GM12801 (cell line): ENCODE data around the gene FAM234B.

Experiments used
- CTCF ChIP-seq: IDR thresholded peaks from one replicate; pipeline ENCODE4 v1.5.1; 2011; ENCODE audit warnings: control low read depth; ENCODE audit not compliant: insufficient read length; ENCODE audit errors: extremely low read depth

FAM234B gene

GRCh38 chr12:13036881-13037280 is 7.3 kb upstream of the FAM234B start:
- TF ChIP-seq CTCF: no peak

GRCh38 chr12:13038491-13039161 is 5.6 kb upstream of the FAM234B start:
- no peak for TF ChIP-seq CTCF

- TF ChIP-seq CTCF: no peak
Observed at GRCh38 chr12:13039328-13039956, 4.7 kb upstream of the FAM234B start.

GRCh38 chr12:13041224-13041623 is 3.0 kb upstream of the FAM234B start:
- TF ChIP-seq CTCF: no peak

- TF ChIP-seq CTCF: no peak
Observed at GRCh38 chr12:13042666-13043230, 1.4 kb upstream of the FAM234B start.

GRCh38 chr12:13044906-13045299 is 722 bp downstream of the FAM234B start:
- no peak for TF ChIP-seq CTCF

GRCh38 chr12:13045816-13046215 is 1.6 kb downstream of the FAM234B start:
- no peak for TF ChIP-seq CTCF
